Lower leg skin (tissue), 4 donors: Measurements from ENCODE around the gene S100A5. TPM values are rescaled to one million over a fixed set of nuclear protein-coding genes. Genes with fewer than 3 reads are reported as not detected.

Experiments used
- DNase-seq, 2 donors: peaks; one replicate each; pipeline ENCODE4 v3.0.0-alpha.2; 2019; ENCODE audit warnings: low spot score in 2 of 2
- H3K4me3 ChIP-seq: fragments of 200-600 bp; sonication (generic); 2 replicates; pipeline ENCODE4 v1.5.1; 2017; ENCODE audit warnings: mild to moderate bottlenecking, low read depth; ENCODE audit not compliant: poor library complexity, severe bottlenecking
- POLR2A ChIP-seq, 2 donors: fragments of 450-650 bp; IDR thresholded peaks; one replicate each; pipeline ENCODE4 v1.6.1; 2016 to 2017; ENCODE audit warnings: antibody characterized with exemption in 2 of 2, mild to moderate bottlenecking in 1 of 2, moderate library complexity in 1 of 2
- WGBS, 2 donors: methylation state at CpG; one replicate each; pipeline ENCODE4 v1.1.5; 2018; 5-methylcytosine and 5-hydroxymethylcytosine counted together
- intact Hi-C: fragments of 100-400 bp; cut with DNase I; formaldehyde crosslinking; loops from one replicate; pipeline ENCODE4 v1.15.0; 2023; ENCODE audit warnings: low total_unique reads
- total RNA-seq, 4 donors: library from RNA; depleted of rRNA; stranded (reverse); fragments of >200 nt; gene quantifications; one replicate each; pipeline ENCODE4 v1.1.0, GENCODE V29; 2016
- TF ChIP-seq, protein P1 (sequence below), 3 donors: fragments of 450-650 bp; IDR thresholded peaks; one replicate each; pipeline ENCODE4 v1.5.1; 2016; ENCODE audit warnings: antibody characterized with exemption in 3 of 3, mild to moderate bottlenecking in 3 of 3, moderate library complexity in 2 of 3

The S100A5 gene
- total RNA-seq, 4 donors from 2014 or later, result not detected

DNA sequence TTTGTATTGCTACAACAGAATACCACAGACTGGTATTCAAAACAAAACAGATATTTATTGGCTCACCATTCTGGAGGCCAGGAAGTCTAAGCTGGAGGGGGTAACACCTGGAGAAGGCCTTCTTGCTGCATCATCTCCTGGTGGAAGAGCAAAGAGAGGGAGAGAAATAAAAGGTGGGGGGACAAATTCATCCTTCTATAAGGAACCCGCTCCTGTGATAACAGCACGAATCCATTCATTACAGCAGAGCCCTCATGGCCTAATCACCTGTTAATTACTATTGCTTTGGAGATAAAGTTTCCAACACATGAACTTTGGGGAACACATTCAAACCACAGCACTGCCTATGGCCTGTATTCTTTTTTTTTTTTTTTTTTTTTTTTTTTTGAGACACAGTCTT, 19.5 kb upstream of the S100A5 start:
- WGBS, 2 donors, result 89 to 96% methylated on average over 2 of the region's 2 CpGs
- no peak overlapping the region for H3K4me3 ChIP-seq
- intact Hi-C loops, result no loop called here
- DNase-seq, result no peak
- TF ChIP-seq POLR2A (IDR thresholded peaks at IDR 0.05), result no peak
- TF ChIP-seq, protein P1, sequence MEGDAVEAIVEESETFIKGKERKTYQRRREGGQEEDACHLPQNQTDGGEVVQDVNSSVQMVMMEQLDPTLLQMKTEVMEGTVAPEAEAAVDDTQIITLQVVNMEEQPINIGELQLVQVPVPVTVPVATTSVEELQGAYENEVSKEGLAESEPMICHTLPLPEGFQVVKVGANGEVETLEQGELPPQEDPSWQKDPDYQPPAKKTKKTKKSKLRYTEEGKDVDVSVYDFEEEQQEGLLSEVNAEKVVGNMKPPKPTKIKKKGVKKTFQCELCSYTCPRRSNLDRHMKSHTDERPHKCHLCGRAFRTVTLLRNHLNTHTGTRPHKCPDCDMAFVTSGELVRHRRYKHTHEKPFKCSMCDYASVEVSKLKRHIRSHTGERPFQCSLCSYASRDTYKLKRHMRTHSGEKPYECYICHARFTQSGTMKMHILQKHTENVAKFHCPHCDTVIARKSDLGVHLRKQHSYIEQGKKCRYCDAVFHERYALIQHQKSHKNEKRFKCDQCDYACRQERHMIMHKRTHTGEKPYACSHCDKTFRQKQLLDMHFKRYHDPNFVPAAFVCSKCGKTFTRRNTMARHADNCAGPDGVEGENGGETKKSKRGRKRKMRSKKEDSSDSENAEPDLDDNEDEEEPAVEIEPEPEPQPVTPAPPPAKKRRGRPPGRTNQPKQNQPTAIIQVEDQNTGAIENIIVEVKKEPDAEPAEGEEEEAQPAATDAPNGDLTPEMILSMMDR (IDR thresholded peaks at IDR 0.05), result no peak

DNA sequence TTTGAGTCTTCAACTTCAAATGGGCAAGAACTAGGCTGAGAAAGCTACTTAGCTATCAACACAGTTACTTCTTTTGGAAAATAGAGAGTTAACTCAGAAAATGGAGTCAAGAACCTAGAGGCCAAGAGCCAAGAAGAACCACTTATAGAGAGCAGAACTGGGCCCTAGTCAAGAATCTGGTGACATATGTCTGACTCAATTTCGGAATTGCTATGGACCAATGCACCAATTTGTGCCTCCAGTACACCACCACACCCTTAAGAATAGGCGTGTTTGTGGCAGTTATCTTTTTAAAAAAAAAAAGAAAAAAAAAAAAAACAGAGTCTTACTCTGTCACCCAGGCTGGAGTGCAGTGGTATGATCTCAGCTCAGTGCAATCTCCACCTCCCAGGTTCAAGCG, 17.1 kb upstream of the S100A5 start:
- no peak for TF ChIP-seq POLR2A (IDR thresholded peaks at IDR 0.05)
- TF ChIP-seq, protein P1 (IDR thresholded peaks at IDR 0.05), result no peak
- WGBS, 2 donors, result 69 to 75% methylated on average over 3 of the region's 3 CpGs
- intact Hi-C loops, result no loop called here
- DNase-seq, result no peak
- no peak overlapping the region for H3K4me3 ChIP-seq

DNA sequence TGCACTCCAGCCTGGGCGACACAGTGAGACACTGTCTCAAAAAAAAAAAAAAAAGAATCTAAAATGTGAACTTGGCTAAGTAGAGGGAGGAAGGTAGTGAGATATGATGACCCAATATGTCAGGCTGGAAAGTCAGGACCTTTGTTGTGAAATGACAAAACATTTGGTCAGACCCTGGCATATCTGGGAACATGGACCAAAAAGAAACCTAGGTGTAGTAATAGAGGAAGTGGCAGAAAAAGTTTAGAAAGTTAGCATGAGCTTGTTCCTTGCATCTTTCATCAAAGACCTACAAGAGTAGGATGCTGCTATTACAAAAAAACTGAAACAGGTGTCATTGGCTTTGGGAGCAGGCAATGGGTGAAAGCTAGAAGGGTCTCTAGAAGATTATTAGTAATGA, 15.6 kb upstream of the S100A5 start:
- 78 to 87% methylated on average over 1 of the region's 1 CpG for WGBS, 2 donors
- H3K4me3 ChIP-seq, result no peak overlapping the region
- intact Hi-C loops, result no loop called here
- DNase-seq, result no peak
- TF ChIP-seq, protein P1 (IDR thresholded peaks at IDR 0.05), result no peak
- TF ChIP-seq POLR2A (IDR thresholded peaks at IDR 0.05), result no peak

DNA sequence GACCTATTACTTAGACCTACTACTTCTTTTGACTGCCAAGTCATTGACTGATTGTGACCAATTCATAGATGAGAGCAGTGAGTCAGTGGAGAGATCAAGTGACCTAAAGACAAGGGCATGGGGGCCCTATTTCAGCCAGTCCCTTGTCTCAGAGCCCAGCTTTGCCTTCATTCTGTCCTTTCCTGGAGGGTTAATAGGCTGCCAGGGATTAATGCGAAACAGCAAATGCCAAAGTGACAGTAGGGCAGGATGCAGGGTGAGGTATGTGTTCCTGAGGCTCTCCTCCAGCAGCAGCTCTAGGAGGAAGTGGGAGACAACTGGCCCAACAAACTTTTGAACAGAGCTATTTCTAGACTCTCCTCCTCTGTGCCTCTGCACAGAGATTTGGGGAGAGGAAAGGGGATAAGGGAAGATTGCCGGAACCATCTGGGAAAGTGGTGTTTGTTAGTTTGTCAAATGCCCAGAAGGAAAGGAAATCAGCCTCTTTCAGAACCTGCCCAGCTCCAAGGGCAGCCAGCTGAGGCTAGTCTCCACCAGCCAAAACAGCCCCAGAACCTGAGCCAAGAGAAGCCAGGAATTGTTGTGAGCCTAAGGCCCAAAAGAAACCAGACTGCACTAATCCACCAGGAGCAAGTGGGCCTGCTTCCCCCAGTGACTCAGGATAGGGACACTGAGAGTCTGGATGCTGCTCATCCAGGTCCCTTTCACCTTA, 13.3 kb upstream of the S100A5 start:
- no peak overlapping the region for H3K4me3 ChIP-seq
- intact Hi-C loops, result no loop called here
- TF ChIP-seq POLR2A (IDR thresholded peaks at IDR 0.05), result no peak
- TF ChIP-seq, protein P1 (IDR thresholded peaks at IDR 0.05), result no peak
- DNase-seq, result peak in 1 of 2 donors; percentile 80
- 19 to 23% methylated on average over 2 of the region's 2 CpGs for WGBS, 2 donors

DNA sequence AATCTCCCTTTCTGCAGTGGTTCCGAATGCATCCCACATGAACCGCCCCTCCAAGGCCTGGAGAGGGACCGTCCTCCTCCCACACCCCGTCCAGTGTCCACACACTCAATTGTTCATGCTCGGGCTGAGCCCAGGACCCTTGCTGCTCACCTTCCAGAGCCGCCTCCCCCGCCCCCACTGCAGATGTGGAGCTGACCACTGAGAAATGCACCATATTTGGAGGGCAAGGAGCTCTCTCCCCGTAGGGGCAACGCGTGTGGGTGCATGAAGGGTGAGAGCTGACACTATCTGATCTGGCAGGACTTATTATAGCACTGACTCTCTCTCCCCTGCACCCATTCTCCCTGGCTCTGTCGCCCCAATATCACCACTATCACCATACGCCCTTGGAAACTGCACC, 12.4 kb upstream of the S100A5 start:
- no peak for TF ChIP-seq POLR2A (IDR thresholded peaks at IDR 0.05)
- TF ChIP-seq, protein P1 (IDR thresholded peaks at IDR 0.05), result no peak
- no peak overlapping the region for H3K4me3 ChIP-seq
- 81 to 86% methylated on average over 12 of the region's 12 CpGs for WGBS, 2 donors
- intact Hi-C loops, result no loop called here
- peak in 1 of 2 donors; percentile 78 for DNase-seq

DNA sequence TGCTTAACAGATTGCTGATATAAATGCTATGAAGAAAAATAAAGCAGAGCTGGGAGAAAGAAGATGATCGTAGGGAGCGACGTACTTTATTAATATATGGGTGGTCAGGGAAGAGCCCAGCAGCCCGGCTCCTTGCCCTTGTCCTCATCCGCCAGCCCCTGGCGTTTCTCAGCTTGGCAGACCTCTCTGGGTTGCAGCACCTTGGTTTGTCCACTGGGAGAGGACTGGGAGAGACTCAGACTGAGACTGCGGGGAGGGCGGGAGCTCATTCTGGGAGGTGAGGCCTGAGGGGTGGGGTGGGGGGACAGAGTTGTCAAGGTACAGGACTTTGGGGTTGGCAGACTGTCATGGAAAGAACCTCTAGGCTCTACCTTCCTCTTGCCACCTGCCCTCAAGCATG, 11.6 kb upstream of the S100A5 start:
- TF ChIP-seq POLR2A (IDR thresholded peaks at IDR 0.05), result no peak
- TF ChIP-seq, protein P1 (IDR thresholded peaks at IDR 0.05), result no peak
- no peak for DNase-seq
- intact Hi-C loops, result no loop called here
- WGBS, 2 donors, result 83 to 89% methylated on average over 8 of the region's 8 CpGs
- H3K4me3 ChIP-seq, result no peak overlapping the region
